Measurements from ENCODE around the gene SIM2. TPM values are rescaled to one million over a fixed set of nuclear protein-coding genes. Genes with fewer than 3 reads are reported as not detected.

SIM2 gene
- total RNA-seq, 1 experiment from 2014 or later: 23.9 TPM

DNA sequence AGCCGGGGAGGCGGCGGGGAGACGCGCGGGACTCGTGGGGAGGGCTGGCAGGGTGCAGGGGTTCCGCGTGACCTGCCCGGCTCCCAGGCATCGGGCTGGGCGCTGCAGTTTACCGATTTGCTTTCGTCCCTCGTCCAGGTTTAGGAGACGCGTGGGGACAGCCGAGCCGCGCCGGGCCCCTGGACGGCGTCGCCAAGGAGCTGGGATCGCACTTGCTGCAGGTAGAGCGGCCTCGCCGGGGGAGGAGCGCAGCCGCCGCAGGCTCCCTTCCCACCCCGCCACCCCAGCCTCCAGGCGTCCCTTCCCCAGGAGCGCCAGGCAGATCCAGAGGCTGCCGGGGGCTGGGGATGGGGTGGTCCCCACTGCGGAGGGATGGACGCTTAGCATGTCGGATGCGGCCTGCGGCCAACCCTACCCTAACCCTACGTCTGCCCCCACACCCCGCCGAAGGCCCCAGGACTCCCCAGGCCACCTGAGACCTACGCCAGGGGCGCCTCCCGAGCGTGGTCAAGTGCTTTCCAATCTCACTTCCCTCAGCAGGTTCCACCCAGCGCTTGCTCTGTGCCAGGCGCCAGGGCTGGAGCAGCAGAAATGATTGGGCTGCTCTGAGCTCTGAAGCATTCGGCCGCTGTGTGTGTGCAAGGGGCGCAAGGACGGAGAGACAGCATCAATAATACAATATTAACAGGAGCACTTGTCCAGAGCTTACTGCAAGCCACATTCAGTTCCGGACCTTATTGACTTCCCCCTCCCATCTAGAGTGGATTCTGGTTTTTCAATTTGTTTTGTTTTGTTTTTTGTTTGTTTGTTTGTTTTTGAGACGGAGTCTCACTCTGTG lies 10.3 kb downstream of the SIM2 start:
- H3K9ac ChIP-seq (ENCODE audit: low read length): no peak overlapping the region
- TF ChIP-seq TCF7L2 (IDR thresholded peaks at IDR 0.05; ENCODE audit: borderline replicate concordance, extremely low read depth, insufficient read depth, insufficient read length) (no peak), JUND (IDR thresholded peaks at IDR 0.05) (no peak), EZH2phosphoT487 (IDR thresholded peaks at IDR 0.05; ENCODE audit: borderline replicate concordance) (no peak), SP1 (IDR thresholded peaks at IDR 0.05; ENCODE audit: low read depth) (no peak), ZNF274 (IDR thresholded peaks at IDR 0.05; ENCODE audit: low read depth, low read length) (no peak), CBX3 (IDR thresholded peaks at IDR 0.05; ENCODE audit: low read depth) (no peak)
- TF ChIP-seq, protein P1, sequence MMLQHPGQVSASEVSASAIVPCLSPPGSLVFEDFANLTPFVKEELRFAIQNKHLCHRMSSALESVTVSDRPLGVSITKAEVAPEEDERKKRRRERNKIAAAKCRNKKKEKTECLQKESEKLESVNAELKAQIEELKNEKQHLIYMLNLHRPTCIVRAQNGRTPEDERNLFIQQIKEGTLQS (IDR thresholded peaks at IDR 0.05): no peak
- H3K27ac ChIP-seq (ENCODE audit: low read depth, low read length): no peak overlapping the region
- H3K9me3 ChIP-seq (ENCODE audit: control insufficient read depth in 1 of 2, insufficient read depth in 1 of 2, low read depth in 1 of 2, low read length in 2 of 2): no peaks in the 10 kb centered on the region
- H3K4me2 ChIP-seq (ENCODE audit: low read length): no peak overlapping the region
- H3K9me2 ChIP-seq (ENCODE audit: insufficient read depth): no peaks in the 10 kb centered on the region
- no TSS peak for BruUV-seq (replicated peaks)
- no peaks in the 10 kb centered on the region for H3K4me1 ChIP-seq (ENCODE audit: control insufficient read depth in 1 of 2, insufficient read depth in 2 of 2, low read length in 2 of 2)
- ATAC-seq (no peak), DNase-seq (ENCODE audit: low read depth, low spot score) (no peak)
- H3K4me3 ChIP-seq (replicated peaks in 1 of 2; ENCODE audit: low read depth in 1 of 2, low read length in 2 of 2): no peak overlapping the region
- ChIA-PET RAD21 (ENCODE audit: low non-redundant PET in 1 of 2, low total read pairs in 2 of 2, uncharacterized antibody in 2 of 2, unreplicated experiment in 2 of 2) (no interaction called here), POLR2A (no interaction called here), CTCF (no interaction called here)
- peaks cover 0 to 2% of the 10 kb centered on the region in 2 experiments; a peak in 1 of 4 replicates for H3K36me3 ChIP-seq (ENCODE audit: control insufficient read depth in 1 of 2, insufficient read depth in 2 of 2, low read length in 2 of 2)
- intact Hi-C loops (cut with micrococcal nuclease): no loop called here
- no peaks in the 10 kb centered on the region for H4K20me1 ChIP-seq (ENCODE audit: insufficient read depth)
- H3K79me2 ChIP-seq (ENCODE audit: insufficient read depth, low read length): peaks cover 40% of the 10 kb centered on the region
- H2AFZ ChIP-seq (ENCODE audit: low read depth, low read length, poor library complexity, severe bottlenecking): no peak overlapping the region
- H3K27me3 ChIP-seq (ENCODE audit: insufficient read depth, low read length): no peaks in the 10 kb centered on the region

GRCh38 chr21:36709868-36710728 lies 11.2 kb downstream of the SIM2 start:
- Histone ChIP-seq H3K9me2 (ENCODE audit: insufficient read depth) (no peaks in the 10 kb centered on the region), H2AFZ (ENCODE audit: low read depth, low read length, poor library complexity, severe bottlenecking) (no peak overlapping the region), H3K9ac (ENCODE audit: low read length) (no peak overlapping the region), H3K4me3 (replicated peaks in 1 of 2; ENCODE audit: low read depth in 1 of 2, low read length in 2 of 2) (no peak overlapping the region), H3K4me1 (ENCODE audit: control insufficient read depth in 1 of 2, insufficient read depth in 2 of 2, low read length in 2 of 2) (no peaks in the 10 kb centered on the region), H4K20me1 (ENCODE audit: insufficient read depth) (no peaks in the 10 kb centered on the region), H3K79me2 (ENCODE audit: insufficient read depth, low read length) (peaks cover 31% of the 10 kb centered on the region), H3K4me2 (ENCODE audit: low read length) (no peak overlapping the region), H3K36me3 (ENCODE audit: control insufficient read depth in 1 of 2, insufficient read depth in 2 of 2, low read length in 2 of 2) (peaks cover 2 to 6% of the 10 kb centered on the region in 2 experiments; a peak in 2 of 4 replicates), H3K27me3 (ENCODE audit: insufficient read depth, low read length) (no peaks in the 10 kb centered on the region), H3K27ac (ENCODE audit: low read depth, low read length) (no peak overlapping the region), H3K9me3 (ENCODE audit: control insufficient read depth in 1 of 2, insufficient read depth in 1 of 2, low read depth in 1 of 2, low read length in 2 of 2) (no peaks in the 10 kb centered on the region)
- CTCF ChIA-PET: no interaction called here
- no TSS peak for BruUV-seq (replicated peaks)
- DNase-seq (ENCODE audit: low read depth, low spot score) (no peak), ATAC-seq (no peak)
- RAD21 ChIA-PET (ENCODE audit: low non-redundant PET in 1 of 2, low total read pairs in 2 of 2, uncharacterized antibody in 2 of 2, unreplicated experiment in 2 of 2): no interaction called here
- intact Hi-C loops (cut with micrococcal nuclease): no loop called here
- POLR2A ChIA-PET: no interaction called here
- TF ChIP-seq EGR1 (IDR thresholded peaks at IDR 0.05; ENCODE audit: low read depth) (no peak), SRF (IDR thresholded peaks at IDR 0.05; ENCODE audit: low read depth) (no peak), EZH2 (IDR thresholded peaks at IDR 0.05) (no peak), RAD21 (IDR thresholded peaks at IDR 0.05; ENCODE audit: low read depth) (no peak), POLR2AphosphoS5 (IDR thresholded peaks at IDR 0.05; ENCODE audit: low read depth, low read length) (no peak)
- TF ChIP-seq, protein P2, sequence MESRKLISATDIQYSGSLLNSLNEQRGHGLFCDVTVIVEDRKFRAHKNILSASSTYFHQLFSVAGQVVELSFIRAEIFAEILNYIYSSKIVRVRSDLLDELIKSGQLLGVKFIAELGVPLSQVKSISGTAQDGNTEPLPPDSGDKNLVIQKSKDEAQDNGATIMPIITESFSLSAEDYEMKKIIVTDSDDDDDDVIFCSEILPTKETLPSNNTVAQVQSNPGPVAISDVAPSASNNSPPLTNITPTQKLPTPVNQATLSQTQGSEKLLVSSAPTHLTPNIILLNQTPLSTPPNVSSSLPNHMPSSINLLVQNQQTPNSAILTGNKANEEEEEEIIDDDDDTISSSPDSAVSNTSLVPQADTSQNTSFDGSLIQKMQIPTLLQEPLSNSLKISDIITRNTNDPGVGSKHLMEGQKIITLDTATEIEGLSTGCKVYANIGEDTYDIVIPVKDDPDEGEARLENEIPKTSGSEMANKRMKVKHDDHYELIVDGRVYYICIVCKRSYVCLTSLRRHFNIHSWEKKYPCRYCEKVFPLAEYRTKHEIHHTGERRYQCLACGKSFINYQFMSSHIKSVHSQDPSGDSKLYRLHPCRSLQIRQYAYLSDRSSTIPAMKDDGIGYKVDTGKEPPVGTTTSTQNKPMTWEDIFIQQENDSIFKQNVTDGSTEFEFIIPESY (IDR thresholded peaks at IDR 0.05; ENCODE audit: extremely low read depth, insufficient replicate concordance, low read length): no peak
